ENCODE measurements around the gene PPP1CA. TPM values are rescaled to one million over a fixed set of nuclear protein-coding genes. Genes with fewer than 3 reads are reported as not detected.
A peak's percentile ranks its signal among the peaks of the same experiment; 100 is the strongest.

Gene PPP1CA
- total and polyA plus RNA-seq, 2 donors (not counting 1 experiment from before 2014, with no cell fraction given), result 218 to 251 TPM

DNA sequence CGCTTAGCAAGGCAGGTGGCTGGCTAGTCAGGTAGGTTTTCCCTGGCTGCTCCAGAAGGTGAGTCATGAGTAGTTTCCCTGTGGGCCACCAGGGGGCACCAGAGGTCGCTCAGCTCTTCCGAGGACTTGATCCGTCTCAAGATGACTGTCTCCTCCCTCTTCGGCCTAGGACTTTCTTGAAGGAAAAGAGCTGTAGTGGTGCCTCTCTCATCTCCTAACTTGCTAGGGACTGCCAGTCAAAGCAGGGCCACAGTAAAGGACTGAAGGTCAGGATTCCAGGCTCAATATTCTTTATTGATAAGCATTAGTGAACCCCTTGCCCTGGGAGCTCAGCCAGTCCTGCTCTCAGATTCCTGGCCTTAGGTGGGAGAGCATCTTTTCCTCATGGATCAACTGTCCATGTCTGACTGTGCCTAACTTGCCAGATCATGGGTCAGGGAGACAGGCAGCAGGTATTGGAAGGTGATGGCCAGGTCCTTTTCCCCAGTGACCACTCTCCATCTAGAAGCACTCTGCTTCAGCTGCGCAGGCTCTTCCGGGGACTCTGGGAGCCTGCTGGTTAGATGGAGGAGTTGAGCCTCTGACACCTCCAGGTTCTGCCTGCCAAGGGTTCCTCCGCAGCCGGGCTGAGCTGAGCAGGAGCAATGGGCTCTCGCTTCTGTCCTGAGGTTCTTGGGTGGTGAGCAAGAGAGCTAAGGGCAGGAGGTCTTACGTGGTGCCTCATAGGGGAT, 50.2 kb downstream of the PPP1CA start:
- H3K27ac ChIP-seq (ENCODE audit: low read length in 2 of 2), result peak overlapping the region; percentile 42 to 94
- no peak for ATAC-seq (ENCODE audit: low read depth)
- peaks cover 0 to 9% of the 10 kb centered on the region in 2 experiments for H3K36me3 ChIP-seq (replicated peaks in 1 of 2; ENCODE audit: control extremely low read depth in 1 of 2, control insufficient read depth in 1 of 2, extremely low read depth in 1 of 2, insufficient read depth in 2 of 2, low read length in 1 of 2)
- peak; percentile 87 for DNase-seq
- peaks cover 20% of the 10 kb centered on the region for H4K20me1 ChIP-seq (ENCODE audit: control insufficient read depth, insufficient read depth, low read length, poor library complexity, severe bottlenecking)
- no peak for TF ChIP-seq EZH2 (IDR thresholded peaks at IDR 0.05; ENCODE audit: borderline replicate concordance, insufficient read depth, low read depth, low read length, poor library complexity, severe bottlenecking)
- TF ChIP-seq, protein P1, sequence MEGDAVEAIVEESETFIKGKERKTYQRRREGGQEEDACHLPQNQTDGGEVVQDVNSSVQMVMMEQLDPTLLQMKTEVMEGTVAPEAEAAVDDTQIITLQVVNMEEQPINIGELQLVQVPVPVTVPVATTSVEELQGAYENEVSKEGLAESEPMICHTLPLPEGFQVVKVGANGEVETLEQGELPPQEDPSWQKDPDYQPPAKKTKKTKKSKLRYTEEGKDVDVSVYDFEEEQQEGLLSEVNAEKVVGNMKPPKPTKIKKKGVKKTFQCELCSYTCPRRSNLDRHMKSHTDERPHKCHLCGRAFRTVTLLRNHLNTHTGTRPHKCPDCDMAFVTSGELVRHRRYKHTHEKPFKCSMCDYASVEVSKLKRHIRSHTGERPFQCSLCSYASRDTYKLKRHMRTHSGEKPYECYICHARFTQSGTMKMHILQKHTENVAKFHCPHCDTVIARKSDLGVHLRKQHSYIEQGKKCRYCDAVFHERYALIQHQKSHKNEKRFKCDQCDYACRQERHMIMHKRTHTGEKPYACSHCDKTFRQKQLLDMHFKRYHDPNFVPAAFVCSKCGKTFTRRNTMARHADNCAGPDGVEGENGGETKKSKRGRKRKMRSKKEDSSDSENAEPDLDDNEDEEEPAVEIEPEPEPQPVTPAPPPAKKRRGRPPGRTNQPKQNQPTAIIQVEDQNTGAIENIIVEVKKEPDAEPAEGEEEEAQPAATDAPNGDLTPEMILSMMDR (IDR thresholded peaks at IDR 0.05), result peak; percentile 95
- peak overlapping the region; percentile 78 for H3K9ac ChIP-seq (ENCODE audit: low read length)
- peak overlapping the region; percentile 97 for H3K4me2 ChIP-seq (replicated peaks; ENCODE audit: low read depth, low read length, poor library complexity, severe bottlenecking)
- peak overlapping the region; percentile 8 to 99 (median 65) for H3K4me3 ChIP-seq (ENCODE audit: control extremely low read depth in 1 of 5, extremely low read depth in 1 of 5, insufficient read depth in 1 of 5, low read depth in 2 of 5, low read length in 4 of 5)
- peak overlapping the region; percentile 96 for H3K4me3 Mint-ChIP-seq
- 39% methylated on average over 9 of the region's 11 CpGs for WGBS (ENCODE audit: insufficient coverage)
- POLR2A ChIA-PET, result interaction anchor here (0.6 to 9.0 kb wide), 19 partner anchors 11 to 141 kb away, joined by 3 to 323 read pairs (median 4); partner anchors contain the start of genes ANKRD13D, CLCF1, CORO1B and GRK2
- peaks cover 79% of the 10 kb centered on the region for H3K4me1 Mint-ChIP-seq
- no peaks in the 10 kb centered on the region for H3K27me3 ChIP-seq (replicated peaks in 1 of 4; ENCODE audit: control extremely low read depth in 1 of 4, control insufficient read depth in 3 of 4, insufficient read depth in 4 of 4, low read length in 3 of 4)
- H3K9me3 ChIP-seq (ENCODE audit: control extremely low read depth in 1 of 3, control insufficient read depth in 2 of 3, insufficient read depth in 1 of 3, low read length in 2 of 3), result no peaks in the 10 kb centered on the region
- H3K27ac Mint-ChIP-seq, result peak overlapping the region; percentile 100
- intact Hi-C loops (cut with micrococcal nuclease), result loop anchor here (1.0 to 10.0 kb wide), 2 partner anchors 31 to 453 kb away; no protein-coding TSS in a partner anchor
- no peaks in the 10 kb centered on the region for H3K9me3 Mint-ChIP-seq (ENCODE audit: insufficient read depth)
- H3K4me1 ChIP-seq (ENCODE audit: control insufficient read depth in 2 of 2, insufficient read depth in 2 of 2, low read length in 2 of 2), result peaks cover 70 to 88% of the 10 kb centered on the region in 2 donors
- H3K79me2 ChIP-seq (ENCODE audit: control insufficient read depth, insufficient read depth, low read length), result peaks cover 64% of the 10 kb centered on the region
- CTCF ChIA-PET, result interaction anchor here (0.7 to 42.2 kb wide), 25 partner anchors 3 to 308 kb away, joined by 3 to 2379 read pairs (median 4); partner anchors contain the start of genes AIP, CLCF1, PITPNM1 and POLD4
- no peaks in the 10 kb centered on the region for H3K27me3 Mint-ChIP-seq
- no peak overlapping the region for H2AFZ ChIP-seq (ENCODE audit: insufficient read depth, low read depth, low read length, poor library complexity, severe bottlenecking)

Measured in B cell (primary cell).